RPMI7951 (cell line): ENCODE data around the gene SLC44A2. TPM values are rescaled to one million over a fixed set of nuclear protein-coding genes. Genes with fewer than 3 reads are reported as not detected.

Source experiments
- DNase-seq: peaks from one replicate; pipeline ENCODE4 v3.0.0-alpha.2; 2012; ENCODE audit warnings: low read depth
- total RNA-seq: library from RNA; depleted of rRNA; stranded (reverse); fragments of >200 nt; shearing (Covaris generic); gene quantifications from 2 replicates; pipeline ENCODE4 v1.2.3, GENCODE V29; 2014; rRNA removed

Gene SLC44A2
- total RNA-seq, 1 experiment from 2014 or later, result 21.1 TPM

DNA sequence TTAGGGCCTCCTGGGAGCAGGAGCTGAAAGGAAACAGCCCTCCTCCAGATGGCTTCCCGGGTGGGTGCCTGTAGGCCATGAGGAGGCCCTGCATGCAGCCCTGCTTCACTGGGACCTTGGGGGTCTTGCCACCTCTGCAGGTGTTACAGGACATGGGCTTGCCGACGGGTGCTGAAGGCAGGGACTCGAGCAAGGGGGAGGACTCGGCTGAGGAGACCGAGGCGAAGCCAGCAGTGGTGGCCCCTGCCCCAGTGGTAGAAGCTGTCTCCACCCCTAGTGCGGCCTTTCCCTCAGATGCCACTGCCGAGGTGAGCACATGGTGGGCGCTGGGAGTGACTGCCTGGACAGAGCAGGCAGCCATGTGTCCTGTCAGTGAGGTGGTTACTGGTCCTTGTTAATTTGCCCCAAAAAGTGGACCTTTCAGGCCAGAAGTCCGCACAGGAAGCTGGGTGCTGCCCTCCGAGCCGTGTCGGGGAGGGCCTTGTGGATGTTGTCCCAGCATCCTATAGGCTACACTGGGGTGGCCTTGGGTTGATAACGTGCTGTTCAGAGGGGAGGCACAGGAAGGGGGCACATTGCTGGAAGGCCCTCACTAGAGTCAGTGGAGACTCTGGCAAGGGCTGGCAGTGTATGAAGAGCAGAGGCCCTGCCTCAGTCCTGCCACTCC, 57.2 kb downstream of the SLC44A2 start:
- DNase-seq, result no peak

DNA sequence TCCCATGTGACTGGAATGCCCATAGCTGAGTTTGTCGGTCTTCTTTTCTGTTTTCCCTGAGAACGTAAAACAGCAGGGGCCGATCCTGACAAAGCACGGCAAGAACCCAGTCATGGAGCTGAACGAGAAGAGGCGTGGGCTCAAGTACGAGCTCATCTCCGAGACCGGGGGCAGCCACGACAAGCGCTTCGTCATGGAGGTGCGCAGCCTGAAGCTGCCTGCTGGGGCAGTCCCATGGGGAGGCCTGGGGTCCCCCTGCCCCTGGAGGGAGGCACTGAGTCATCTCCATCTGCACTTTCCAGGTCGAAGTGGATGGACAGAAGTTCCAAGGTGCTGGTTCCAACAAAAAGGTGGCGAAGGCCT, 57.7 kb downstream of the SLC44A2 start:
- DNase-seq, result no peak

DNA sequence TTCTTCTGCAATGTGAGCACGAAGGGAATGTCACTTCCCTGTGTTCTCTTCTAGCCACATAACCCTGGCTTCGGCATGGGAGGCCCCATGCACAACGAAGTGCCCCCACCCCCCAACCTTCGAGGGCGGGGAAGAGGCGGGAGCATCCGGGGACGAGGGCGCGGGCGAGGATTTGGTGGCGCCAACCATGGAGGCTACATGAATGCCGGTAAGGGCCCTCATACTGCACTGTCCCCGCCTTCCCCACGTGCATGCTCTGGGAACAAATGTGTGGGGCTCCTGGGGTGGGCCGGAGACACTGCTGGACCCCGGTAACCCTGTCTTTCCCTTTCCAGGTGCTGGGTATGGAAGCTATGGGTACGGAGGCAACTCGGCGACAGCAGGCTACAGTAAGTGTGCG, 58.2 kb downstream of the SLC44A2 start:
- no peak for DNase-seq

DNA sequence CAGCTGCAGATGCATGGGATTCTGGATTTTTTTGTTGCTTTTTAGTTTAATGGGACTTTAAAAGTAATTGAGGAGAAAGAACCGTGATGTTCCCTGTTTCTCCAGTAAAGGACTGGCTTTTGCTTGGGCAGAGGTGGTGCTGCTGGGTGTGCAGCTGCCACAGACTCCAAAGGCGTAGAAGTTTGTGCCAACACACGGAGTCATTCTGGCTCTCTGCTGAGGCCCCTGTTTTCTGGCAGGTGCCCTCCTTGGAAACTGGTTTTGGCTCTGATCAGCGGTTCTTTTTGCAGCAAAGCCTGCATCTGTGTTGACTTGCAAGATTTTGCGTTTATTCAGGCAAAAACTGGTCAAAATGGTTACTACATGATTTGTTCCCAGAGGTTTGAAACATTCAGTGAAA, 59.9 kb downstream of the SLC44A2 start:
- no peak for DNase-seq

DNA sequence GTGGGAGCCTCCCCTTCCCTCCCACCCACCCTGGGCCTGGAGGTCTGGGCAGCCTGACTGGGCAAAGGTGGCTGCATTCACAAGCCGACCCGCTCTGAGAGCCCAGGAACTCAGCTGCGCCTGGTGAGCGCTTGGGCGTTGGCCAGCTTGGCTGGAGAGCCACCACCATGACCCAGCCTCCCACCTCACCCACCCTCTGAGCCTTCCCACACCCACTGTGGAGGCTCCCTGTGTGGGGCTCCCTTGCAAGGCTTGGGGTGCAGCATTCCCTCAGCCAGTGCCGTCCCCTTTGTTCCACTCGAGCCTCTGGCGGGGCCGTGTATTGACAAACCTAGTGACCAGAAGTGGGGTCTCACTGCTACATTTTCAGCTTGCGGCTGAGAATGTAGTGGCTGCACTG, 60.8 kb downstream of the SLC44A2 start:
- no peak for DNase-seq

DNA sequence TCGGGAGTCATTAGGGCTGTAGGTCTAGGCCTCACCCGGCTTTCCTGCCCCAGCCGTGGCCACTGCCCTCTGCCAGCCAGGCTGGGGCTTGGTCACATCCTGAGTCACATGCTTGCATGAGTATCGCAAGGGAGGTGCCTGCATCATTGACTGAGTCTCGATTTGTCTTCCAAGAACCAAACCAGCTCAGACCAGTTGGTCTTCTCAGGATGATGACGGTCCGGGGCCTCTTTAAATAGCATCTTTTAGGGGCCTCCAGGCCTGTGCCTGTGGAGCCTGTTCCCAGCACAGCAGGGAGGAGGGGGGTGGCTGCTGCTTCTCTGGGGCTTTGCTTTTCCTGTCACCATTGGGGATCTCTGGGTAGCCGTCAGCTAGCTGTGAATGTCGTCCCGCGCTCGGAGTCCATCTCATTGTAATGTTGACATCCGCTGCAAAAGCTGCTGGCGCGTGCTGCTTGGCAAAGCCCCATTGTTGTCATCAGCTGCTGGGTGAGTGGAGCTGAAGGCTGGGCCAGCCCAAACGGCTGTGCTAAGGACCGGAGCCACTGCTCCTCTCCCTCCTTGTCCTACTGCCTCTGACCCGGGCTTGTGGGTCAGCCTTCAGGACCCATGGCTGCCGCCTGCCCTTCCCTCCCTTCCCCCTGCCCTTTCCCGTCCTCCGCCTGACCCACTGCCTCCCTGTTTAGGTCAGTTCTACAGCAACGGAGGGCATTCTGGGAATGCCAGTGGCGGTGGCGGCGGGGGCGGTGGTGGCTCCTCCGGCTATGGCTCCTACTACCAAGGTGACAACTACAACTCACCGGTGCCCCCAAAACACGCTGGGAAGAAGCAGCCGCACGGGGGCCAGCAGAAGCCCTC, 61.5 kb downstream of the SLC44A2 start:
- no peak for DNase-seq

DNA sequence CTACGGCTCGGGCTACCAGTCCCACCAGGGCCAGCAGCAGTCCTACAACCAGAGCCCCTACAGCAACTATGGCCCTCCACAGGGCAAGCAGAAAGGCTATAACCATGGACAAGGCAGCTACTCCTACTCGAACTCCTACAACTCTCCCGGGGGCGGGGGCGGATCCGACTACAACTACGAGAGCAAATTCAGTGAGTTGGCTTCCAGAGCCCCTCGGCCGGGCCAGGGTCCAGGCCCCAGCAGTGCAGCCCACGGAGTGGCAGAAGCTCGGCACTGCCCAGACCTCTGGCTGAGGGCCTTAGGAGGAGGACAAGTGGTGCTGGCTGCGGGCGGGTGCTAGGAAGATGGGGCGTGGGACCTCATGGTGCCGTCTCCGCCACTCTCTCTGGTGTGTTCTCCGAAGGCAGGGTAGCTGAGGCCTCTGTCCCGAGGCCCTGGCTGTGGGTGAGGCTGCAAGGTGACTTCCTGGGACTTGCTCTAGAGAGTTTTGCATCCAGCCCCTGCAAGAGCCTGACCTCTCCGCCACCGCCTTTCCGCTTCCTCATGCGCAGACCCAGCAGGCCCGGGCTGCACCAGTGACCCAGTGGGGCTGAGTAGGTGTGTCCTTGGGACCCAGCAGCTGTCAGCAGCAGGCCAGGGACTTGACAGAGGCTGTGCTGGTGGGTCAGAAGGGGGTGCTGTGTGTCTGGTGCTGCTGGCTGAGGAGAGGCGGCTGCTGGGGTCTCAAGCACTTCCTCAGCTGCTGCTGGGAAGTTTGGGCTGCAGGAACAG, 62.4 kb downstream of the SLC44A2 start:
- DNase-seq, result no peak

DNA sequence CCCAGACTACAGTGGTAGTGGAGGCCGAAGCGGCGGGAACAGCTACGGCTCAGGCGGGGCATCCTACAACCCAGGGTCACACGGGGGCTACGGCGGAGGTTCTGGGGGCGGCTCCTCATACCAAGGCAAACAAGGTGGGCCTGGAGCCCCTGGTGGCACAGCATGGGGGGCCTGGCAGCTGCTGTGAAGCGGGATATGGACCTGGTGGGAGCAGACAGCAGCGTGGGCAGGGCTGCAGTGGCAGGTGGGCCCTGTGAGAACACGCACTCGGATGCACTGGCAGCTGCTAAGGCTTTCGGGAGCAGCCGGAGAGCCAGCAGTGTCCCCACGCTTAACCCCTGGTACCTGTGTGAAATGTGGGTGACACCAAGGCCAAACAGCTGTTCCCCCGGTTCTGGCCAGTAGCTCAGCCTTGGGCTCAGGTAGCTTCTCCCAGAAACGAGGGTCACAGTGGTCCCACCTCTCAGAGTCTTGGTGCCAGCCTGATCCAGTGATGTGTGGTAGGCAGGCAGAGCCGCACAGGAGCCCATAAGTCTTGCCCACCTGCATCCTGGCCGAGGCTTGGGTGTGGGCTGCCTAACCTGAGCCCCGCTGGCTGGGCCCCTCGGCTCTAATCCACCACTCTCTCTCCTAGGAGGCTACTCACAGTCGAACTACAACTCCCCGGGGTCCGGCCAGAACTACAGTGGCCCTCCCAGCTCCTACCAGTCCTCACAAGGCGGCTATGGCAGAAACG, 63.4 kb downstream of the SLC44A2 start:
- DNase-seq, result no peak

DNA sequence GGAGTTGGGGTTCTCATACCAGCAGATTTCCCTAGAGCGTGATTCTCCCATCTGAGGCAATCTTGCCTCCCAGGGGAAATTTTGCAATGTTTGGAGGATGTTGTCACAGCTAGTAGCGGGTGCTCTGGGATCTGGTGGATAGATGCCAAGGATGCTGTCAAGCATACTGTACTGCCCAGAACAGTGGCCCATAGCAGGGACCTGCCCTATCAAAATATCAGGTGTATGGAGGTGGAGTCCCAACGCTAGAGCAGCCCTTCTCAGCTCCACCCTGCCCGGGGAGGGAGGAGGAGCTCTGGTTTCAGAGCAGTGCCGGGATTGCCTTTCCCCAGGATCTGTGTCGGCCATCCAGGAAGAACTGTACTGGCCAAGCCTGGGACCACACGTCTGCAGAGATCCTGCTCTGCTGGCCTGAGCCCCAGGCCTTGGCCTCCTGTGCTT, 65.0 kb downstream of the SLC44A2 start:
- DNase-seq, result no peak

DNA sequence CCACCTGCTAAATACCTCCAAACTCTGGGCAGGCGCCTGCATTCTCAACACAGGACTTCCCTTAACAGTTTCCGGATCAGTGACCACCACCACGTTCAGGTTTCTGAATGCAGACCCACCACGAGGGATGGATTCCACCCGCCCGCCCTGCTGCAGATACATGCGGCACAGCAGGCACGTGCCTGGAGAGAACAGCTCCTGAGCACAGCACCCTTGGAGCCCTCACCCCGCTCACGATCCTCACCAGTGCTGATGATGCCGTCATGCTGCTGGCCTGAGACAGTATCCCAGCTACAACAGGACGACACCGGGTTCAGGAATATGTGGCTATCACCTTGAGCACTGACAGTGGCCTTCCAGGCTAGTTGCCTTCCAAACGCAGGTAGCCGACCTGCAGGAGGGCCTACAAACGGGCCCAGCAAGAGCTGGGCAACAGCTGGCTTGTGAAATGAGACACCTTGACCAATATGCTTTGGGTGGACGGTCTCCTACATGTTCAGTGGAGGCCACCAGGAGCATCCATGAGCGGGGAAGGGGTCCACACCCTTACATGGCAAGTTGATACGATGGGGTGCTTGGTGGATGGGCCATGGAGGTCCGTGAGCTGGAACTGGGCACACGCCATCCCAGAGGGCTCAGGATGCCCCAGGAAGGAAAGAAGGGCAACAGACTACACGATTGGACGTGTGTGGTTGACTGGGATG, 66.0 kb downstream of the SLC44A2 start:
- DNase-seq, result no peak

DNA sequence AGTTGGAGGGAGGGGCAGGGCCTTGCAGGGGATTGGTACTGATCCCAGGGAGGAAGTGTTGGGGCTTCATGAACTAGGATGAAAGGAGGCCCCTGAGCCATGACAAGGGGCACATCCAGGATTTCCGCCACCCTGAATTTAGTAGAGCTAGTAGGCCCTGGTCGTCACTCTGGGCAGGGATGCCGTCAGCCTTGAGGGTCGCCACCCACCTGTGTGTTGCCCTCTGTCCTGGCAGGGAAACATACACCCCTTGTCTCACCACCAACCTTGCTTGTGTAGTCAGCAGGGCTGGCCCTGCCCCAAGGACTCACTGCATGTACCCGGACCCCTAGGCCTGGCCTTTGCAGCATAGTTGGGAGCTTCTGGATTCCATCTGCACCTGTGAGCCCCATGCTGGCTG, 66.5 kb downstream of the SLC44A2 start:
- no peak for DNase-seq

DNA sequence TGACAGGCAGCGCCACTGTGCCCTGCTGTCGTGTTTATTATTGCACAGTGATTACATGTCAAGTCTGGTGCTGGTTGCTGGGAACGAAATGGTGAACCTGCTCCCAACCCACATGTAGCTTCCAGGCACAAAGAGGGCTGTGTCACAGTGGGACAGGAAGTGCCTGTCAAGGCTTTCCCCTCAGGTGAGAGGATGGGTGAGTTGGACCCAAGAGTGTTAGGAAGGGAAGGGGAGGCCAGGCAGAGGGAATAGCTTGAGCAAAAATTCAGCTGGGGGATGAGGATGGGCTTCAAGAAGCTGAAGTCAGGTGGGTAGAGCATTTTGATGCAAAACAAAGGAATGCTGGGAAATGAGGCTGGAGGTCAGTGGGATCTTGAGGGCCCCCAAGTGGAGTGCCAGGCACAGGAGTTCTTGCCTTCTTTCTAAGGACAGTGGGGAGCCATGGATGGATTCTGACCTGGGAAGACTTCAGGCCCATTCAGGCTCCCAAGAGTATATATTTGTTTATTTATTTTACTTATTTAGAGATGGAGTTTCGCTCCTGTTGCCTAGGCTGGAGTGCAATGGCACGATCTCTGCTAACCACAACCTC, 67.4 kb downstream of the SLC44A2 start:
- no peak for DNase-seq

Other genes starting within 250 kb of the SLC44A2 start
- gene TYK2, start 245.0 kb upstream of the SLC44A2 start, total RNA-seq, result 44.6 and 56.8 TPM in 2 replicates
- 89.3 and 107 TPM in 2 replicates for gene CDC37, start 222.0 kb upstream of the SLC44A2 start, total RNA-seq
- gene PDE4A, start 205.0 kb upstream of the SLC44A2 start, total RNA-seq, result 1.3 and 2.0 TPM in 2 replicates
- gene KEAP1, start 122.2 kb upstream of the SLC44A2 start, total RNA-seq, result 46.1 and 62.7 TPM in 2 replicates
- gene S1PR5, start 108.1 kb upstream of the SLC44A2 start, total RNA-seq, result 0.29 TPM in 1 of 2 replicates, not detected in the other
- 13.2 and 16.3 TPM in 2 replicates for gene ATG4D, start 81.6 kb upstream of the SLC44A2 start, total RNA-seq
- gene KRI1, start 59.5 kb upstream of the SLC44A2 start, total RNA-seq, result 10.1 and 12.1 TPM in 2 replicates
- 32.9 and 58.4 TPM in 2 replicates for gene CDKN2D, start 56.6 kb upstream of the SLC44A2 start, total RNA-seq
- 0.49 and 2.5 TPM in 2 replicates for gene AP1M2, start 38.2 kb upstream of the SLC44A2 start, total RNA-seq
- gene ILF3, start 28.8 kb downstream of the SLC44A2 start, total RNA-seq, result 102 and 107 TPM in 2 replicates
- gene QTRT1, start 75.9 kb downstream of the SLC44A2 start, total RNA-seq, result 18.4 and 25.5 TPM in 2 replicates
- 46.6 and 77.3 TPM in 2 replicates for gene DNM2, start 92.5 kb downstream of the SLC44A2 start, total RNA-seq
- gene TMED1, start 210.7 kb downstream of the SLC44A2 start, total RNA-seq, result 39.8 and 77.3 TPM in 2 replicates
- gene C19orf38, start 222.9 kb downstream of the SLC44A2 start, total RNA-seq, result 0.36 TPM in 1 of 2 replicates, not detected in the other
- gene CARM1, start 246.0 kb downstream of the SLC44A2 start, total RNA-seq, result 22.2 and 23.9 TPM in 2 replicates